HG02571 (cell line): ENCODE measurements around the gene TCF3.
"Not testable (repeated sequence)": the region's sequence is repeated elsewhere in the genome, so short reads cannot be mapped to it uniquely, and the experiment has no call there.

Experiments used
- ATAC-seq: cut with Tn5 transposase; IDR thresholded peaks from one replicate; pipeline ENCODE4 v1.9.1; 2021; ENCODE audit warnings: mild to moderate bottlenecking, moderate library complexity; ENCODE audit not compliant: unreplicated experiment

The TCF3 gene

DNA sequence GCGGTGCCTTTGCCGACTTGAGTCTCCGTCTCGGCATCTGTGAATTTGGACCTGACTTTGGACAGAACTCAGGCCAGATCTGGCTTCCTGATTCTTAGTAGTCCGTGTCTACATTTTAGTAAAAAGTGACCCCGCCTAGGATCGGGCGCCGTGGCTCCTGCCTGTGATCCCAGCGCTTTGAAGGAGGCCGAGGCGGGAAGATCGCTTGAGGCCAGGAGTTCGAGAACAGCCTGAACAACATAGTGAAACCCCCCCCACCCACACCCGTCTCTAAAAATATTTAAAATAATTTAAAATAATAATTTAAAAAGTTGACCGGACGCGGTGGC, 849 bp upstream of the TCF3 start:
- ATAC-seq, result no peak

- no peak for ATAC-seq
These were observed 685 bp downstream of the TCF3 start for GRCh38 chr19:1651568-1652291.

GRCh38 chr19:1650650-1651567, 1.5 kb downstream of the TCF3 start:
- ATAC-seq, result no peak

- no peak for ATAC-seq
These were observed 2.4 kb downstream of the TCF3 start for GRCh38 chr19:1649706-1650649.

GRCh38 chr19:1648920-1649541, 3.4 kb downstream of the TCF3 start:
- no peak for ATAC-seq

DNA sequence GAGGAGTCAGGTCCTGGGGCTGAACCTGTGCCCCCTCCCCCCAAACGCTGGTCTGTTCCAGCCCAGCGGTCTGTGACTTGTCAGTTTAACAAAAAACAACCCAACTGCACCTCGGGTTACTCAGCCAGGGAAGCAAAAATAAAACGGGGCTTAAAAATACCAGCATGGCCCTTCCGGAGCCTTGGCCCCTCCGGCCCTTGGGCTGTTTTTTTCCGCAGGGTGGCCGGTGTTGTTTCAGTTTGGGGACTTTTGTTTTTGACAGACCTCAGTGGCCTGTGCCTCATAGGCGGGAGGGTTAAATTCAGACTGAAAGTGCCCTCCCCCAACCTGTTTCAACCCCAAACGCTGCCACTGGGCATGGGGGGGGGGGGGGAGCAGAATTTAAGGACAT, 4.0 kb downstream of the TCF3 start:
- ATAC-seq, result no peak

DNA sequence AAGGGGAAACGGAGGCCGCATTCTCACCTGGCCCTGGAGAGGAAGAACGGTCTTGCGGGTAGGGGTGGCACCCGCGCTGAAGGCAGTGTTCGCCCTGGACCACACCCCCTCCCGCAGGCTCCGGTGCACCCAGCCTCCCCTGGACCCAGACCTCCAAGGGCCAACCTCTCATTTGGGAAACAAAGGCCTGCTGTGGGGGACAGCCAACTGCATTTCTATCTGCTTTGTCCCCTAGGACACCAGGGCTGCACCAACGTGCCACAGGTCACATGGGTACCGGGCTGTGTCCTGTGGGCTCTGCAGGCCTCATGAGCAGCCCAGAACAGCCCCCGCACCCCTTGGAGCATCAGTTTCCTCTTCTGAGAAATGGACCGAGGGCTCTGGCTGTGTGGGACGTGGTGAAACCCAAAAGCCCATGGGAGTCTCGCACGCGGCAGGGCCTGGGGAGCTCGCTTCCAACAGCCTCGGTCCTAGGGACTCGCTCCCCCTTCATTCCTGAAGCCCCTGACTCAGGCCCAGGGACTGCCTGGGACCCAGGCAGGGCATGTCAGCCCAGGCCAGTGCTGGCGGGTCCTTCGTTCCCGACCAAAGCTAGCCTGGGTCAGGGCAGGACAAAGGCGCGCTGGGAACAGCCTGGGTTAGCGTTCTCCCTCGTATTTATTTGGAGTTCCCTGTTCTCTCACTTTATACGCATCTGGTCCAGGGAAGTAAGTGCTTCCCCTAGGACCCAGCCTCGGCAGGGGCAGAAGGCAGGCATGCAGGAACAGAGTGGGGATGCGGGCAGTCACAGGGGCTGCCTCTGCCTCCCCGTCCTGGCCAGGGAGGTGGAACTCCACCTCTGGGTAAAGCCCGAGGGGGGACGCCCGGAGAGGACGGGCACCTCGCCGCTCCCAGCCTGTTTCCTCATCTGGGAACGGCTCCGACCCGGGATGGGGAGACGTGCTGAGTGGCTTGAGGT, 4.6 kb downstream of the TCF3 start:
- no peak for ATAC-seq

DNA sequence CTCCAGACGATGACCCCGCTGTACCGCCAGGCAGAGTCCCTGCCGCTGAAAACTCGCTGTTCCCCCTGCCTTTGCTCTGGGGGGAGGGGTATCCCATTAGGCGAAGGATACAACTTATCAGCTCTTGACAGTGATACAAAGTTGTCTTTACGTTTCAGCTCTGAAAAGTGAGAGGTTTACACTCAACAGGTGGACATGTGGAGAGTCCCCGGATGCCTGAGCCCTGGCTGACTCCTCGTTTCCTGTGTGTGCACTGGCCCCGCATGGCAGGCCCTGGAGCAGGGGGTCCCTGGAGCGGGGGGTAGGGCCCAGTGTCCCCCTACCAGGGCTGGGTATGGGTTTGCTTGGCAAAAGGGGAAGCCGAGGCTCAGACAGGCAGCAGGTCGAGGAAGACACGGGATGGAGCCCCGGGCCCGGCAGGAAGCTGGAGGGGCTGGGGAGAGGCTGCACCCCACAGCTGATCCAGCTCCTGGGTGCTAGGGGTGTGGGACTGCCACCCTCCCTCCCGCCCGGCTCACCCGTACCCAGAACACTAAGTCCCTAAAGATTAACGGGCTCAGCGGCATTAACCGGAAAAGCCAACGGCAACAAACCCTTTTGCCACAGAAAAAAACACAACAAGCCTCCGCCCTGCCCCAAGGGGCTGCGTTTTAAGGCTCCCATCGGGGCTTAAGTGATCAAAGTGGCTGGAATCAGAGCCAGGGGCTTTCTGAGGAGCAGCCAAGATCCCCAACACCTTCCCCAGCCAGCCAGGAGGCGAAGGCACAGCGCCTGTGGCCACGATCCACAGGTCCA, 5.6 kb downstream of the TCF3 start:
- no peak for ATAC-seq

DNA sequence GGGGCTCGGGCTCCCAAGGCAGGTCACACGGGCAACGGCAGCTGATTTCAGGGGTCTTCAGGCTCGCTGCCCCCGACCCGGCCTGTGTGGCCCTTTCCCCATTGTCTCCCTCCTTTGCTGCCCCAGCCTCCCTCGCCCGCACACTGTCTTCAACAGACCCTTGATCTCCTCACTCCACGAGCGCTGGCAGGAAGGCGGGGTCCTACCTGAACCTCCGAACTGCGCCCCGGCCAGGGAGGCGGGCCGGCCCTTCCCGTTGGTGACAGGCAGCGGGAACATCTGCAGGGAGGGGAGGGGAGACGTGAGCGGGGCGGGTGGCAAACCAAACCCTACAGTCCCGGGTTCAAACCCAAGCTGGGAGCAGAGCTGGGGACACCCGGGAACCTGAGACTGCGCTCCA, 6.3 kb downstream of the TCF3 start:
- ATAC-seq, result no peak

DNA sequence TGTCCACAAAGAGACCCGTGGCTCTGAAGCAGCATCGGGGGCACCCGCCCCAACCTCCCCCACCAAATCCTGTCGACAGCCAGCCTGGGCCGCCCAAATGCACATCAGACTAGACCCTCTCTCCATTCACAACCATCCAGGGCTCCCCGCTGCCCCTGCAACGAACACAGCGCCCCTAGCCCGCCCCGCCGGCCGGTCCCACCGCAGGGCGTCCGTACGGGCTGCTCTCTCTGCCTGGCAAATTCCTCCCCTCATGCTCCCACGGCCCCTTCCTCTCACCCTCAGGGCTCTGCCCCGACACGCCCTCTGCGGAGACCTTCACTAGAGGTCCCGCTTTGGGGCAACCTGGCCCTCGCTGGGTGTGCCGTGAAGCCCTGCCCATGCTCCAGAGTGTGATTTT, 7.1 kb downstream of the TCF3 start:
- no peak for ATAC-seq

GRCh38 chr19:1644070-1644469, 8.3 kb downstream of the TCF3 start:
- no peak for ATAC-seq

DNA sequence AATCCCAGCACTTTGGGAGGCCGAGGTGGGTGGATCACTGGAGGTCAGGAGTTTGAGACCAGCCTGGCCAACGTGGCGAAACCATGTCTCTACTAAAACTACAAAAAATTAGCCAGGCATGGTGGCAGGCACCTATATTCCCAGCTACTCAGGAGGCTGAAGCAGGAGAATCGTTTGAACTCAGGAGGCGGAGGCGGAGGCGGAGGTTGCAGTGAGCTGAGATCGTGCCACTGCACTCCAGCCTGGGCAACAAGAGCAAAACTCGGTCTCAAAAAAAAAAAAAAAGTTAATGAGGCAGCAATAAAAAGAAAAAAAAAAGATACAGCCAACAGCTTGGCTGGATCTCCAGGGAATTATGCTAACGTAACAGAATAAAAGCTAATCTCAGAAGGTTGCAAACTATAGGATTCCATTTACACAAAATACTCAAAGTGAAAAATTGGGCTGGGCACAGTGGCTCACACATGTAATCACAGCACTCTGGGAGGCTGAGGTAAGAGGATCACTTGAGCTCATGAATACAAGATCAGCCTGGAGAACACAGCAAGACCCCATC, 11.4 kb downstream of the TCF3 start:
- ATAC-seq, result not testable (repeated sequence)

GRCh38 chr19:1636325-1637236, 15.8 kb downstream of the TCF3 start:
- no peak for ATAC-seq

DNA sequence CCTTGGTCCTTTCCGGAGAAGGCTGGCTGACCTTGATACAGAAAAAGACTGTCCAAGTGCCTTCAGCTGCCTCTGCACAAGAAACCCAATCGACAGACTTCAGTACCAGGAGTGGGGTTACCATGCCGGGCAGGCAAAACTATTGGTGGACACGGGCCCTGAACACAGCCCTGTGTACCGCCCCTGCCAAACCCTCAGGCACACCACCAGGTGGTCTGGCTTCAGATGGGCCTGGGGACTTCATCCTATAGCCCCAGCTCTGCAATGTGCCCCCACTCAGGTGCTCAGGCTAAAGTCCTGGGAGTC, 17.5 kb downstream of the TCF3 start:
- no peak for ATAC-seq

DNA sequence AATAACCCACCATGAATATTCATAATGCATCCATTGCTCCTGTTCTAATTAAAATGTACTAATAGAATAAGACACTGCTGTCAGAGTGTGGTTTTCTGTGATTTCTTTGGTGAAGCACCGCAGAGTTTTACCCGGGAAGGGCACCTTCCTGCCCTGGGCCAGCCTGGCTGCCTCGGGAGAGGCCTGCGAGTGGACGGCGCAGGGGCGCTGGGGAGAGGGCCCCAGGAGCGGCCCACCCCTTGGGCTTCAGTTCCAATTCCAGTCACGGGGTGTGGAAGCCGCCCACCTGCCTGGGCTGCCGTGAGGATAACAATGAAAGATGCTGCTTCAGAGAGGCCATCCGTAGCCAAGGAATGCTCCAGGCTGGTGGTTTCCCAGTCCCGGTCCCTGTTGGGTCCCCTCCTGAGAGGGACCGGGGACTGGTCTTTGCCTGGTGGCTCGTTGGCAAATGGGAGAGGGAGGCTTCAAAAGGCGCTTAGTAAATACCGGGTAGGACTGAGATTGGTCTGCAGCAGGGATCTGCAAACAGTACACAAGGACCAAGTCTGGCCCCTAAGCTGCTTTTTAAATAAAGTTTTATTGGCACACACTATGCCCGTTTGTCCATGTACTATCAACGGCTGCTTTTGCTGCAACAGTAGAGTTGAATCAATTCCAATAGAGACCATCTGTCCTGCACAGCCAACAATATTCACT, 18.0 kb downstream of the TCF3 start:
- ATAC-seq, result no peak

DNA sequence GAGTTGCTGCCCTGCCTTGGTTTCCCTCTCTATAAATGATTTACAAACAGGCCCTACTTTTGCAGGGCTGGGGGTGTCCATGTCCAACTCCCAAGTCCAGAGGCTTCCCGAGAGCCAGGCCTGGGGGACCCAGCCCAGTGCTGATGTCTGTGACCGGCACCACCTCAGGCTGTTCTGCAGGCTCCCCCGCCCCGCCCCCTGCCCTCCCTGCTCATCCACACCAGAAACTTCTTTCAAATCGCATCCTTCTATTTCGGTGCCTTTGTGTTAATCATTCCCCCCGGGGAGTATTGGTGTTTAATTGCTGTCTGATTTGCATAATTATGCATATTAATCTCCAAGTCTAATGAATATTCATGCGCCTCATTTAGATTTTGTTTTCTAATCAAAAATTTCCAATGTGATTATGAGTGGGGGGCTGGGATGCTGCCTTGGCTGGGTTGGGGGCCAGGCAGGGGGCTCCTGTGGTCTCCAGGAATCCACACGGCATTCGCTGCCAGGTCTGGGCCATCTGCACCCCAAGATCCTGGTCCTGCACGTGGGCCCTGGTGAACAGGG, 19.1 kb downstream of the TCF3 start:
- ATAC-seq, result no peak
